ENCODE data around the gene TBL2. TPM values are rescaled to one million over a fixed set of nuclear protein-coding genes. Genes with fewer than 3 reads are reported as not detected.

The TBL2 gene
- total RNA-seq, 1 experiment from 2014 or later = 60.1 TPM

GRCh38 chr7:73625276-73625675, 46.9 kb upstream of the TBL2 start:
- CTCF ChIA-PET = no interaction called here
- POLR2A ChIA-PET = no interaction called here
- TF ChIP-seq SIN3A (IDR thresholded peaks at IDR 0.05; ENCODE audit: borderline replicate concordance, insufficient read depth, low read depth, low read length) (no peak), POLR2AphosphoS5 (IDR thresholded peaks at IDR 0.05; ENCODE audit: low read depth, low read length) (no peak), TCF7L2 (IDR thresholded peaks at IDR 0.05; ENCODE audit: low read depth, low read length) (no peak), CTCF (IDR thresholded peaks at IDR 0.05) (no peak), REST (IDR thresholded peaks at IDR 0.05; ENCODE audit: insufficient read depth in 1 of 2, low read depth in 2 of 2, low read length in 1 of 2) (no peak)
- ATAC-seq (no peak), DNase-seq (ENCODE audit: low read depth, low spot score) (no peak)
- intact Hi-C loops (cut with micrococcal nuclease; ENCODE audit: unreplicated experiment) = no loop called here
- no peaks in the 10 kb centered on the region for H3K4me1 ChIP-seq (ENCODE audit: control insufficient read depth, insufficient read depth, low read length)
- no peaks in the 10 kb centered on the region for H3K27me3 ChIP-seq (ENCODE audit: control insufficient read depth, insufficient read depth, low read length)
- no TSS peak for BruUV-seq (replicated peaks)
- in situ Hi-C loops (cut with HindIII; ENCODE audit: low pct_unique_long_range_greater_than_20kb, low sequenced_read_pairs) = no loop called here
- no peak overlapping the region for H3K4me3 ChIP-seq (ENCODE audit: low read depth in 2 of 2, low read length in 2 of 2)
- no peaks in the 10 kb centered on the region for H3K9me3 ChIP-seq (ENCODE audit: control insufficient read depth, insufficient read depth, low read depth, low read length)
- H3K36me3 ChIP-seq (ENCODE audit: control insufficient read depth, insufficient read depth, low read length) = no peaks in the 10 kb centered on the region
- H3K27ac ChIP-seq (ENCODE audit: low read length) = no peak overlapping the region

GRCh38 chr7:73624669-73625001, 46.3 kb upstream of the TBL2 start:
- H3K36me3 ChIP-seq (ENCODE audit: control insufficient read depth, insufficient read depth, low read length) = no peaks in the 10 kb centered on the region
- ChIA-PET POLR2A (no interaction called here), CTCF (interaction anchor here (0.9 kb wide), 1 partner anchor 249 kb away, joined by 3 read pairs; no protein-coding TSS in a partner anchor)
- no peaks in the 10 kb centered on the region for H3K9me3 ChIP-seq (ENCODE audit: control insufficient read depth, insufficient read depth, low read depth, low read length)
- in situ Hi-C loops (cut with HindIII; ENCODE audit: low pct_unique_long_range_greater_than_20kb, low sequenced_read_pairs) (no loop called here), intact Hi-C loops (cut with micrococcal nuclease; ENCODE audit: unreplicated experiment) (no loop called here)
- ATAC-seq (no peak), DNase-seq (ENCODE audit: low read depth, low spot score) (no peak)
- H3K4me3 ChIP-seq (ENCODE audit: low read depth in 2 of 2, low read length in 2 of 2) = peak overlapping the region; percentile 52 to 58
- no peak overlapping the region for H3K27ac ChIP-seq (ENCODE audit: low read length)
- no peaks in the 10 kb centered on the region for H3K27me3 ChIP-seq (ENCODE audit: control insufficient read depth, insufficient read depth, low read length)
- BruUV-seq (replicated peaks) = no TSS peak
- H3K4me1 ChIP-seq (ENCODE audit: control insufficient read depth, insufficient read depth, low read length) = no peaks in the 10 kb centered on the region
- TF ChIP-seq SIN3A (IDR thresholded peaks at IDR 0.05; ENCODE audit: borderline replicate concordance, insufficient read depth, low read depth, low read length) (no peak), POLR2AphosphoS5 (IDR thresholded peaks at IDR 0.05; ENCODE audit: low read depth, low read length) (no peak), TCF7L2 (IDR thresholded peaks at IDR 0.05; ENCODE audit: low read depth, low read length) (no peak), REST (IDR thresholded peaks at IDR 0.05; ENCODE audit: insufficient read depth in 1 of 2, low read depth in 2 of 2, low read length in 1 of 2) (no peak)
